GM19395 (cell line): ENCODE measurements around the gene NEAT1.

ENCODE experiments used
- ATAC-seq: cut with Tn5 transposase; IDR thresholded peaks from one replicate; pipeline ENCODE4 v1.9.1; 2021; ENCODE audit warnings: mild to moderate bottlenecking, moderate library complexity; ENCODE audit not compliant: unreplicated experiment

NEAT1 gene

GRCh38 chr11:65422633-65423515 is at the start of gene NEAT1:
NEAT1 (plus strand) TSS chr11:65422798.
- no peak for ATAC-seq

GRCh38 chr11:65373839-65374580 is 48.6 kb upstream of the NEAT1 start:
- no peak for ATAC-seq

GRCh38 chr11:65375012-65375411 is 47.6 kb upstream of the NEAT1 start:
- no peak for ATAC-seq

- no peak for ATAC-seq
Observed at GRCh38 chr11:65376138-65376713, 46.4 kb upstream of the NEAT1 start.

- ATAC-seq, result no peak
Observed at GRCh38 chr11:65377036-65377435, 45.6 kb upstream of the NEAT1 start.

GRCh38 chr11:65377777-65378176 is 44.8 kb upstream of the NEAT1 start:
- no peak for ATAC-seq

- ATAC-seq, result no peak
Observed at GRCh38 chr11:65378208-65378927, 44.2 kb upstream of the NEAT1 start.

- no peak for ATAC-seq
Observed at GRCh38 chr11:65378928-65379638, 43.5 kb upstream of the NEAT1 start.

GRCh38 chr11:65379698-65380459 is 42.7 kb upstream of the NEAT1 start:
- no peak for ATAC-seq

- ATAC-seq, result no peak
Observed at GRCh38 chr11:65380460-65381119, 42.0 kb upstream of the NEAT1 start.

GRCh38 chr11:65381716-65382032 is 40.9 kb upstream of the NEAT1 start:
- peak; percentile 10 for ATAC-seq

- ATAC-seq, result peak; percentile 61
Observed at GRCh38 chr11:65382033-65382803, 40.4 kb upstream of the NEAT1 start, which contains the start of gene SLC25A45. SLC25A45 (minus strand) TSS chr11:65382646; CDS start chr11:65381951, 695 bp downstream.

GRCh38 chr11:65382804-65383368 is 39.7 kb upstream of the NEAT1 start:
- no peak for ATAC-seq

GRCh38 chr11:65383778-65384177 is 38.8 kb upstream of the NEAT1 start:
- ATAC-seq, result no peak

- ATAC-seq, result no peak
Observed at GRCh38 chr11:65384301-65384889, 38.2 kb upstream of the NEAT1 start.

- ATAC-seq, result no peak
Observed at GRCh38 chr11:65386307-65387140, 36.1 kb upstream of the NEAT1 start, which contains the start of gene FRMD8. FRMD8 (plus strand) TSS chr11:65386637; CDS start chr11:65387037, 400 bp downstream.

GRCh38 chr11:65388731-65389130 is 33.9 kb upstream of the NEAT1 start:
- no peak for ATAC-seq
